ENCODE measurements around the gene TIAM1.

DNA sequence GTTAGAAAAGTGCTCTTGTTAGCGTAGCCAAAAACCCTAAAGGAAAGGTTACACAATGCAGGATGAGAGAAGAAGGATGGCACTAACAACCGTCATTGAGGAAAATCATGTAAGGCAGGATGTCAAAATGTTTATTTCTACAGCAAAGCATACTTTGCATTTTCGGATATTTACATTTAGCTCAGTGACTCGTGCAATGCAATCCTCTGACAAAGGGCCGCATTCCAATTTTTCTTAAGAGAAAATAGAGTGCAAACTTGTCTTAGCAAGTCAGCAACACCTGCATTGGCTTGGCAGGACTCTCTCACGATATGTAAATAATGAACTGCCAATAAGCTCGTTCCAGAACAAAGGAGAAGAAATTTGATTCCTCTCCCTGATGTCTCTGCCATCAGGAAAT is 33.3 kb downstream of the TIAM1 start:
- TF ChIP-seq, protein P1, sequence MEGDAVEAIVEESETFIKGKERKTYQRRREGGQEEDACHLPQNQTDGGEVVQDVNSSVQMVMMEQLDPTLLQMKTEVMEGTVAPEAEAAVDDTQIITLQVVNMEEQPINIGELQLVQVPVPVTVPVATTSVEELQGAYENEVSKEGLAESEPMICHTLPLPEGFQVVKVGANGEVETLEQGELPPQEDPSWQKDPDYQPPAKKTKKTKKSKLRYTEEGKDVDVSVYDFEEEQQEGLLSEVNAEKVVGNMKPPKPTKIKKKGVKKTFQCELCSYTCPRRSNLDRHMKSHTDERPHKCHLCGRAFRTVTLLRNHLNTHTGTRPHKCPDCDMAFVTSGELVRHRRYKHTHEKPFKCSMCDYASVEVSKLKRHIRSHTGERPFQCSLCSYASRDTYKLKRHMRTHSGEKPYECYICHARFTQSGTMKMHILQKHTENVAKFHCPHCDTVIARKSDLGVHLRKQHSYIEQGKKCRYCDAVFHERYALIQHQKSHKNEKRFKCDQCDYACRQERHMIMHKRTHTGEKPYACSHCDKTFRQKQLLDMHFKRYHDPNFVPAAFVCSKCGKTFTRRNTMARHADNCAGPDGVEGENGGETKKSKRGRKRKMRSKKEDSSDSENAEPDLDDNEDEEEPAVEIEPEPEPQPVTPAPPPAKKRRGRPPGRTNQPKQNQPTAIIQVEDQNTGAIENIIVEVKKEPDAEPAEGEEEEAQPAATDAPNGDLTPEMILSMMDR (IDR thresholded peaks at IDR 0.05): no peak
- no peak for TF ChIP-seq POLR2A (IDR thresholded peaks at IDR 0.05)

Measured in heart left ventricle (tissue), 13 donors.